HT-29 (cell line): ENCODE measurements around the gene LMLN. TPM values are rescaled to one million over a fixed set of nuclear protein-coding genes. Genes with fewer than 3 reads are reported as not detected.
A peak's percentile ranks its signal among the peaks of the same experiment; 100 is the strongest.
"Not testable (repeated sequence)": the region's sequence is repeated elsewhere in the genome, so short reads cannot be mapped to it uniquely, and the experiment has no call there.

Experiments used
- DNase-seq: peaks from one replicate; pipeline ENCODE4 v3.0.0-alpha.2; 2015; ENCODE audit warnings: low spot score
- small RNA-seq: library from RNA; depleted of rRNA; stranded (forward); fragments of <200 nt; gene quantifications from one replicate; pipeline ENCODE3, GENCODE V24; 2014
- total RNA-seq: library from RNA; depleted of rRNA; stranded (reverse); fragments of >200 nt; shearing (Covaris generic); gene quantifications from 2 replicates; pipeline ENCODE4 v1.2.3, GENCODE V29; 2014; rRNA removed

Gene LMLN
- total RNA-seq, 1 experiment from 2014 or later: 1.1 TPM

GRCh38 chr3:198079771-198080520 lies 119.9 kb downstream of the LMLN start:
- DNase-seq: no peak

GRCh38 chr3:198080521-198081384 lies 120.7 kb downstream of the LMLN start:
- DNase-seq: peak; percentile 78

GRCh38 chr3:198081421-198081844 lies 121.4 kb downstream of the LMLN start:
- no peak for DNase-seq

- not testable (repeated sequence) for DNase-seq
These were observed 122.2 kb downstream of the LMLN start for GRCh38 chr3:198082226-198082625.

GRCh38 chr3:198088421-198088955 lies 128.5 kb downstream of the LMLN start:
- DNase-seq: no peak

GRCh38 chr3:198090795-198091332 lies 130.8 kb downstream of the LMLN start:
- no peak for DNase-seq

GRCh38 chr3:198092276-198092675 lies 132.3 kb downstream of the LMLN start:
- no peak for DNase-seq

GRCh38 chr3:198093112-198093679 lies 133.2 kb downstream of the LMLN start:
- no peak for DNase-seq

Small RNA genes within 50 kb of the gene (small RNA-seq; reads per million reads assigned to genes)
- gene RNU6-621P (not detected), gene RNU6-821P (not detected)

Other genes starting within 250 kb of the LMLN start
- 14.9 and 16.1 TPM in 2 replicates for gene RUBCN, start 223.3 kb upstream of the LMLN start, total RNA-seq
- gene FYTTD1, start 210.3 kb upstream of the LMLN start, total RNA-seq: 29.2 and 41.6 TPM in 2 replicates
- 30.6 and 36.5 TPM in 2 replicates for gene LRCH3, start 169.0 kb upstream of the LMLN start, total RNA-seq
- gene RPL35A, start 10.0 kb upstream of the LMLN start, total RNA-seq: 587 and 710 TPM in 2 replicates